RWPE1 (cell line): Measurements from ENCODE around the gene CTSO.

Source experiments
- CTCF ChIA-PET: fragments of 350-600 bp; sonication (Branson Sonifier 250); formaldehyde crosslinking; extraction: SDS; loops from one replicate; lab custom pipeline; 2021; lab: Yijun Ruan, JAX
- POLR2A ChIA-PET: fragments of 400-600 bp; formaldehyde crosslinking; extraction: SDS; loops from one replicate; lab custom pipeline; 2020; ENCODE audit warnings: antibody characterized with exemption; ENCODE audit not compliant: low non-redundant PET; lab: Yijun Ruan, JAX
- DNase-seq: peaks from one replicate; pipeline ENCODE4 v3.0.0; 2012; ENCODE audit warnings: low spot score
- H3K27ac ChIP-seq: fragments of 450-650 bp; 2 replicates; pipeline ENCODE4 v1.5.1; 2017
- TF ChIP-seq, protein P1 (sequence below): fragments of 450-650 bp; conservative IDR thresholded peaks from 2 replicates; pipeline ENCODE4 v1.5.1; 2017; ENCODE audit warnings: low read depth, mild to moderate bottlenecking

The CTSO gene

DNA sequence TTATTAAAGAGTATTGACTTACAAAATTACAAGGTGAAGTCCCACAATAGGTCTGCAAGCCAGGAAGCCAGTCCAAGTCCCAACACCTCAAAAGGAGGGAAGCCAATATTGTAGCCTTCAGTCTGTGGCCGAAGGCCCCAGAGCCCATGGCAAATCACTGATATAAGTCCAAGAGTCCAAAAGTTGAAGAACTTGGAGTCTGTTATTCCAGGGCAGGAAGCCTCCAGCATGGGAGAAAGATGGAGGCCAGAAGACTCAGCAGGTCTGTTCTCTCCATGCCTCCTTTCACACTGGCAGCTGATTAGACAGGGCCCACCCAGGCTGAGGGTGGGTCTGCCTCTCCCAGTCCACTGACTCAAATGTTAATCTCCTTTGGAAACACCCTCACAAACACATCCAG lies 32.1 kb downstream of the CTSO start:
- CTCF ChIA-PET: no interaction called here
- no peak for DNase-seq
- H3K27ac ChIP-seq: no peak overlapping the region
- TF ChIP-seq, protein P1, sequence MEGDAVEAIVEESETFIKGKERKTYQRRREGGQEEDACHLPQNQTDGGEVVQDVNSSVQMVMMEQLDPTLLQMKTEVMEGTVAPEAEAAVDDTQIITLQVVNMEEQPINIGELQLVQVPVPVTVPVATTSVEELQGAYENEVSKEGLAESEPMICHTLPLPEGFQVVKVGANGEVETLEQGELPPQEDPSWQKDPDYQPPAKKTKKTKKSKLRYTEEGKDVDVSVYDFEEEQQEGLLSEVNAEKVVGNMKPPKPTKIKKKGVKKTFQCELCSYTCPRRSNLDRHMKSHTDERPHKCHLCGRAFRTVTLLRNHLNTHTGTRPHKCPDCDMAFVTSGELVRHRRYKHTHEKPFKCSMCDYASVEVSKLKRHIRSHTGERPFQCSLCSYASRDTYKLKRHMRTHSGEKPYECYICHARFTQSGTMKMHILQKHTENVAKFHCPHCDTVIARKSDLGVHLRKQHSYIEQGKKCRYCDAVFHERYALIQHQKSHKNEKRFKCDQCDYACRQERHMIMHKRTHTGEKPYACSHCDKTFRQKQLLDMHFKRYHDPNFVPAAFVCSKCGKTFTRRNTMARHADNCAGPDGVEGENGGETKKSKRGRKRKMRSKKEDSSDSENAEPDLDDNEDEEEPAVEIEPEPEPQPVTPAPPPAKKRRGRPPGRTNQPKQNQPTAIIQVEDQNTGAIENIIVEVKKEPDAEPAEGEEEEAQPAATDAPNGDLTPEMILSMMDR: no peak
- POLR2A ChIA-PET: no interaction called here

DNA sequence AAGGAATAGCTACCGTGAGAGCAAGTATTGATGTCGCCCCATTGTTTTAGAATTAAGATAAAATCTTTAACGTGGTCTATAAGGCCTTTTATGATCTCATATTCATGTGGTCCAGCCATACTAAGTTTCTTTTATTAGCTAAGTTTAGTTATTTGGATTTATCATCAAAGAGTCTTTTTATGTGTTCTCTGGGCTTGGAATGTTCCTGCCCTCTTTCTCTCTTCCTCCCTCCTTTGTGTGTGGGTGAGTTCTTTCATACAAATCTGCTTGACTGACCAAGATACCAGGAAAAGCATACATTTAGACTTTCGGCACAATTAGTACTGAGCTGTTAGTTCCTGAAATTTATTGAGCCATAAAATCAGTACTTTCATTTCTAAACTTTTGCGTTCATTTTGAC lies 38.9 kb downstream of the CTSO start:
- POLR2A ChIA-PET: no interaction called here

DNA sequence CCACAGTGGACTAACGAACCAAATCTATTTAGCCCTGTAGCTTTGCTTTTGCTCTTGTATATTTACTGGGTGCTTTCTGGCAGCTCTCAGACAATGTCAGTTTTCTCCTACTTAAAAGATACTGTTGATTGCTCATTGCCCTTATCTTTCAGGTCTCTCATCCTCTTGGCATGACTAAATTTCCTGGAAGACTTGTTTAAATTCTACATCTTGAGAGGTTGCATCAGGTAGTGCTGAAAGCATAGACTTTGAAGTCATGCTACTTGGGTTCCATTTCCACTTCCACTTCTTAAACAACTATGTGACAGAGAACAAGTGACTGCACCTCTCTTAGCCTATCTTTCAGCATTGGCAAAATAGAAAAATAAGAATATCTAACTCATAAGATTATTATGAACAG lies 41.8 kb downstream of the CTSO start:
- DNase-seq: no peak
- TF ChIP-seq, protein P1: no peak
- no peak overlapping the region for H3K27ac ChIP-seq
- ChIA-PET CTCF (interaction anchor here (0.6 kb wide), 1 partner anchor 153 kb away, joined by 4 read pairs; the partner anchor contains the start of gene GUCY1B1), POLR2A (no interaction called here)

More for the DNA sequence above, 38.9 kb downstream of the CTSO start:
- no peak for DNase-seq
- CTCF ChIA-PET: interaction anchor here (0.6 to 0.7 kb wide), 2 partner anchors 198 to 455 kb away, joined by 3 read pairs; no protein-coding TSS in a partner anchor
- H3K27ac ChIP-seq: no peak overlapping the region
- TF ChIP-seq, protein P1: no peak

DNA sequence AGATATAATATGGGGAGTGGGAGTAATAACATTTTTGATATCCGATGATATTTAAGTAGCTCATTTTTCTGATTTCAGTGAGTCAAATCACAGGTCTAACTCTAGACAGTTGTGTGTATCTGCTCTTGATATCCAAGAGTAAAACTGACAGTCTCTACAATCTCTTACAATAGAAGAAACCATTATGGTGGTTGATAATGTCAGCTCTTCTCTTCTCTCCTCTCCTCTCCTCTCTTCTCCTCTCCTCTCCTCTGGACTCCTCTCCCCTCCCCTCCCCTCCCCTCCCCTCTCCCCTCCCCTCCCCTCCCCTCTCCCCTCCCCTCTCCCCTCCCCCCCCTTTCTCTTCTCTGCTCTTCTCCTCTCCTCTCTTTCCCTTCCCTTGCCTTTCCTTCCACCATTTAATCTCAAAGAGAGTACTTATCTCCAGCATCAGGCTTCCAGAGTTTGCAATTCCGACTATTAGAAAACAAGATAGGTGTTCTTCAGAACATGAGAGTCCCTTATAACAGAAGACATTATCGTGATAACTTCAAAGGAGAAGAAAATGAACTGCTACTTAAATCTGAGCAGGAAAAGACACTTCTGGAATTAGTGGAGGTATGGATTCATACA lies 43.9 kb downstream of the CTSO start:
- CTCF ChIA-PET: no interaction called here
- POLR2A ChIA-PET: no interaction called here
- TF ChIP-seq, protein P1: no peak
- H3K27ac ChIP-seq: no peak overlapping the region
- no peak for DNase-seq

DNA sequence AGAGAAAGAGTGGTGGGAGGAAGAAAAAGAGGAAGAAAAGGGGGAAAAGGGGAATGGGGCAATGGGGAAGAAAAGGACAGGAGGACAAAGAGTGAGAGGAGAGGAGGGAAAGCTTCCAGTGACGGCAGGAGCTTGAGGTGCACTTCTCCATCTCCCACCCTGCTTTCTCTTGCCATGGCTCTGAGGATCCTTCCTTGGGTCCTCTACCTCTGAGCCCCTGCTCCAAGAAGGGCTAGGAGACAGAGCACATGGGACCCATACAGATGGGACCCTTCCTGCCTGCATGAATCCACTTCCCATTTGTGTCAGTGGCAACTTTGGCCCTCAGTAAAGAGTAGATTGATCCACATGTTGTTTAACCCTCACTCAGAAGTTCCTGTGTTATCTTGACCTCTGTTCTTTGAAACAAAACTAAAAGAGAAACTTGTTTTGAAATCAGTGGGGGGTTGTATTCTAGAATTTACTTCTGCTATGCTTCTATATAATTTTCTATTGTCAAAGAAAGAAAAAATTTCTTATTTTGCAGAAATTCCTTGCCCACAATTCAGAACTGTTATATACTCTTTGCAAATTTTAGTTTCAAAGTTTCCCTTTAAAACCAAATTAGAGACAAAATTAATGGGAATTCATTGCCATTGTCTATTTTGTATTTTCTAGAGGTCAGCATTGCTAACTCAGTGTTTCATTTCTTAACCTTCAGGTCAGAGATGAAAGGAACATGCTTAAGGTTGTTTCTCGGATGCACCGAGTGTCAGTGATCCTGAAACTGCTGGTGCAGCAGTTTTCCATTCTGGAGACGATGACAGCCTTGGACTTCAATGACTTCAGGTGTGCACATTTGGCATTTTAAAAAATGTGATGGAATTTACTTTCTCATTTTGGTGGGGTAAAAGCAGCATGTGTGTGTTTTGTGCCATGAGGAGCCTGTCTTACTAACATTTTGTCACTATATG lies 45.2 kb downstream of the CTSO start:
- POLR2A ChIA-PET: no interaction called here
- no peak for DNase-seq
- H3K27ac ChIP-seq: no peak overlapping the region
- CTCF ChIA-PET: interaction anchor here (0.6 to 0.7 kb wide), 2 partner anchors 27 to 1336 kb away, joined by 4 read pairs; no protein-coding TSS in a partner anchor
- TF ChIP-seq, protein P1: no peak

DNA sequence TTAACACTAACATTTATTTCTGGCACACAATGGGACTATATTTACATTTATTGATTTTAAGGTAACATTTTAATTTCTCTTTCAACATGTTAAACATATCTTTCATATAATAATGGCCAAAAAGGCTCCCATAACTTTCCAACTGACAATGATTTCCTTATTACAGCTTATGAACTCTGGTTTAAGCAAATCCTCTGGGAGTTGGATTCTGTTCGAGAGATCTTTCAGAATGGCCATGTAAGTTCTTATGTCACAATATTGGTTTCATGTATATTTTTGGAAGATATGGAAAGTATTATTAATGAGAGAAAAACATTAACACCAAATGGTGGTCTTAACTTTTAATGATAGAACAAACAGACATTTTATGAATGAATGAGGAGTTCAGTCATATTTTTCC lies 46.1 kb downstream of the CTSO start:
- DNase-seq: no peak
- TF ChIP-seq, protein P1: no peak
- CTCF ChIA-PET: interaction anchor here (0.7 kb wide), 1 partner anchor 26 kb away, joined by 4 read pairs; no protein-coding TSS in a partner anchor
- H3K27ac ChIP-seq: no peak overlapping the region
- POLR2A ChIA-PET: no interaction called here
